AG08395 (cell line): Measurements from ENCODE around the gene GMDS.
"Not testable (repeated sequence)": the region's sequence is repeated elsewhere in the genome, so short reads cannot be mapped to it uniquely, and the experiment has no call there.

Experiments used
- DNase-seq: peaks from one replicate; pipeline ENCODE4 v3.0.0; 2012; ENCODE audit warnings: mixed read lengths, low spot score

The GMDS gene

DNA sequence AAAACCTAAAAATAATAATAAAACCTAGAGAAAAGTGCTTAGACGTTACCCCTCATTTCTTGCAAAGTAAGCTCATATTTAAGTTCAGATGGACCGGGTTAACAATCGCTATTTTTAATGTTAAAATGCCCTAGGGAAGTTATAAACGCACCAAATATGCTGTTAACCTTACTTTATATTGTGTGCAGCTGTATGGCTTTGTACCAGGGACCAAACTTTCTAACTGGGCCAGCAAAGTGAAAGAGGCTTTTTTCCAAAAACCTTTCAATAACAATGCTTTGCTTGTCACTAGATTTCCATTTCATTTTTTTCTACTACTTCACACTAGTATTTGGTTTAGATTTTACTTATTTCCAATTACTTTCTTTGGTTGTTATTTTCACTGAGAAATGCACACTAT is 387.2 kb downstream of the GMDS start:
- DNase-seq, result no peak

DNA sequence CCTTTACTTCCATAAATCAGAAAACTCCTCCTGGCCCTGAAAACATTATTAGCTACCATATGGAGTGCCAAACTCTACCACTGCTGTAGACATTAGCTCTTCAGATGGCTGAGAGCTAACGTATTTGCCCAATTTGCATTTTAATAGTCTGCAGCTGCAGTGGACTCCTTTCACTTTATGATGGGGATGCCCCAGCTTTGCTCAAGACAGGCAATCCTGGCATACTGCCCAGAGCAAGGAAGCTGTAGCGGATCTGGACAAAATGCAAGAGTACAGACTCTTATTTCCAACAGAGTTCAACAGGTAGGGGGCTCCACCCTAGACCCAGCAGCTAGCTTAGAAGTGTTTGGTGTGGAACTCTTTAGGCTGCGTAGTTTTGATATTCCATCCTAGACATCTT is 389.0 kb downstream of the GMDS start:
- no peak for DNase-seq

- no peak for DNase-seq
These were observed 389.5 kb downstream of the GMDS start for GRCh38 chr6:1855890-1856289.

- no peak for DNase-seq
These were observed 391.1 kb downstream of the GMDS start for GRCh38 chr6:1854296-1854695.

DNA sequence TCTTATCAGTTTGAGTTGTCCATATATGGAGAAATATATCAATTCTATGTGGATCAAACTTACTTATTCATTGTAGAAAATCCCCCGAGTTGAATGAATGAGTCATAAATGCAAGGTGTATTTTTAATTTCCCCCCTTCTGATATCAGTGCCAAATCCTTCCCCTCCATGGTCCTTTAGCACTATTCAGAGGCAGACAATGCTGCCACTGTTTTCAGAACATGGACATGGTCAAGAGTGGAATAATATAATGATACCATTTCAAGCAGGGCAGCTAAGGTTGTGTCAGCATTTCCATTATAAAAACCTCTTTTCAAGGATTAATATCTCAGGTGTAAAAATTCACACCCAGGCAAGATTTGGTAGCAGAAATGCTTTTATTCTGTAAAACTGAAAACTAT is 391.6 kb downstream of the GMDS start:
- no peak for DNase-seq

DNA sequence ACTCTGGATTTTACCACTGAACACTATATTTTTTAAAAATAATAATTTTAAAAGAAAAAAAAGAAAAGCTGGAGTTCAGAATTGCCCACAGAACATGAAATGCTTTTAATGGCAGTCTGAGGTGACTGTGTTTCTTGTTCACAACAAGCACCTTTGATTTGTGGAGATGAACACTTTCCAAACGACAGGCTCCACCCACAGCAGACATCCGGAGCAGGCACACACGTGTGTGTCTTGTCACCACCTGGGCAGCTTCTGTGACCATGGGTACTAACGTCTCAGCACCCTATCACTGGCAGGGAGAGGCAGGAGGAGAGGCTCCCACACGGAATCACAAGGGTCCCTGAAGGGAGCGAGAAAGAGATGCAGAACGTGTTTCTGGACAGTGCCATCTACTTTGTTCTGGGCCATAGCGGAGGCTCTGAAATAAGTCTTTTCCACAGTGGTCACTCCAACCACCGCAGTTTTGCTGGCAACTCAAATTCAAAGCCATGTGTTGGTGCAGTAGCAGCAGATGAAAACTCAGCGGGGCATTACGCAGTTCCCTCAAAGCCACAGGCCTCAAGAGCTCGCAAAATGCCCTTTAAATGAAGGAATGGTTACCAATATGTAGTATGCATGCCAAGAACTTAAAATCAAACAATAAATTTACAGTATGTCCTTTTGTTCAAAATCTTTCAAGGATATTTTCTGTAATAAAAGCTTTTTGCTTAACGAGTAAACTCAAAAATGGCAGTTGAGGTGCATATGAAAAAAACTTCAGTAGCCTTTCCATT is 393.5 kb downstream of the GMDS start:
- DNase-seq, result no peak

DNA sequence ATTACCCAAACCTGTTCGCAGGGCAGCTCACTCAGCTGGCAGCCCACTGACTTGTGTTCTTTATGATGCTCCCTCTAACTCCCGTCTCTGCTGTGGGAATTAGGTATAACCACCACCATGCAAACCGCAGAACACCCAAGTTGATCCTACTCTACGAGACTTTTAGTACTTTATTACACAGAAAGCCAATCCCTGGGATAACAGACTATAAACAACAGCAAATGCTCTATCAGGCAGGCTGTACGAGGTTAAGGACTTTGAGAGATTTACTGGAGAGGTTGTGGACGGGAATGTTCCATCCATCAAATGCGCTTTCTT is 394.6 kb downstream of the GMDS start:
- DNase-seq, result no peak

DNA sequence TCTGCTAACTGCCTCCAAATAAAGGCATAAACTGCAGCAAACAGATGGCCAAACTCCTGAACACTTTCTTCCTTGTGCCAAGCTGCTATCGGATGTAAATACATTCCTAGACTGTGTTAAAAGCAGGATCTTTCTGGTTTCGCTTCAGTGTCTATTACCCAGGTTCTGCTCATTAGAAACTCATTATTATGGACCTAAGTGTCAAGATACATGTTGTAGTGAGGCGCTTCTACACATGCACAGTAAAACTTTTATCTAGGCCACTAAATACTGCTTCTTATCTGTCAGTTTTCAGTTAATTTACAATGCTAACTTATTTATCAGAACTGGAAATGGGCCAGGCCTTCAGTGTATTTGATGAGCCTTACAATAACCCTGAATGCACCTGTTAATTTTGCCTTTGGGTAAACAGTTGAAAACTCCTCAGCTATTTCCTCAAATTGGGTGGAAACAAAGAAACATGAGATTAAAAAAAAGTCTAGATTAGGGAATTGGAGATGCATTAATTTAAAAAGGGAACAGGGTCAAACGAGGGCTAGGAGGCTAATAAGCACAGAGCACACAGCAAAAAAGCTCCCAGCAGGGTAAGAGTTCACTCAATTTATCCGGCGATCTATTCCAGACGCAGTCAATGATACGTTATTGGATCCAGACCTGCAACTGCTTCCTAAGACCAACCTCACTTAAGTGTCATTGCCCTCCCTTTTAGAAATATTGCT is 395.1 kb downstream of the GMDS start:
- DNase-seq, result no peak

- no peak for DNase-seq
These were observed 395.7 kb downstream of the GMDS start for GRCh38 chr6:1849691-1850090.

GRCh38 chr6:1848752-1849151 is 396.7 kb downstream of the GMDS start:
- no peak for DNase-seq

DNA sequence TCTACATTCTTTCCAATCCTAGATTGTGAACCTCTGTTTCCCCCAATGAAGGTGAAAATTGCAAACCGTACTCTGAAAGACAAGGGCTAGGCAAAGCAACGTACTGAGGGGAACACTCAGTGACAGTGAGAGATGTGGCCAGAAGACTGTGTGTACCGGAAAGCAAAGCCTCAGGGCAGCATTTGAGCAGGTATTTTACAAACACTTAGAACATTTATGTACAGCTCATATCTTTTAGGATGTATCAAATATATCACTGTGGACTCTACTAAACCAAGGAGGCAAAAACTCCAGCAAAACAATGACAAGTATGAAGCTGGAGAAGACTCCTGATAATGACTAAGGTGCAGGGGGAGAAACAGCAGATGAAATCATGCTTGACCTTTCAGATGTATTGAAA is 398.8 kb downstream of the GMDS start:
- no peak for DNase-seq

- DNase-seq, result not testable (repeated sequence)
These were observed 399.9 kb downstream of the GMDS start for GRCh38 chr6:1845543-1845942.

DNA sequence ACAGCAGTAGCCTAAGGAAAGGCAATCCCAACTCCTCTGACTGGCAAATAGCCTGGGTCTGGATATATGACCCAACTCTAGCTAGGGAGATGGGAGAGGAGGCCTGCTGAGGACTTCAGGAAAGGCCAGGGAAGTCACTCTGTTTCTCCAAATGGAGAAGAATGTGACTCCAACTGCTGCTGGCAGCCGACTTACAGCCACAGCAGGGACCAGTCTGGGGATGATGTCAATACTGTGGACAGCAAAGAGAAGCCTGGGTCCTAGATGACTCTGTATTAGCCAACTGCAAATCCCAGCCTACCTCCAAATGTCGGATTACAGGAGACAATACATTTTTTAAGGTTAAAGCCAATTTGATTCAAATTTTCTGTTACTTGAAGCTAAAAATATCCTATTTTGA is 403.1 kb downstream of the GMDS start:
- DNase-seq, result no peak

- no peak for DNase-seq
These were observed 404.3 kb downstream of the GMDS start for GRCh38 chr6:1841136-1841535.

GRCh38 chr6:1840491-1841121 is 404.8 kb downstream of the GMDS start:
- DNase-seq, result no peak

- DNase-seq, result no peak
These were observed 406.0 kb downstream of the GMDS start for GRCh38 chr6:1839361-1839760.

GRCh38 chr6:1838604-1839213 is 406.7 kb downstream of the GMDS start:
- DNase-seq, result no peak

DNA sequence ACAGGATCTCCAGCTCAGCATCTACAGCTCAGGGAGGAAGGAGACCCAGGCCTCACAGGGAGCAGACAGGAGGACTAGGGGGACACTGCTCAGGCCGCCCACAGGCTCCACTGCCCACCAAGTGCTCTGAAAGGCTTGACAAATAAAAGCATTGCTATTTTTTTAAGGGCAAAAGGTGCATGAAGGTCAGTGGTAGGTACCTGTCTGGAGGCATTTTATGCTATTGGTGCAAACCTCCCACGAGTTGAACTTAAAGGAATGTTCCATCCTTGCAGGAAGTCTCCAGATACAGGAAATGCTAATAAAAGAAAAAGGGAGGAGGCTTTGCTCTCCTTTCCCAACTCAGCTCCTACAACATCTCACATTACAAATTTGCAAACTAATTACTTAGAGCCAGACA is 407.6 kb downstream of the GMDS start:
- no peak for DNase-seq

- DNase-seq, result no peak
These were observed 408.7 kb downstream of the GMDS start for GRCh38 chr6:1836690-1837089.

DNA sequence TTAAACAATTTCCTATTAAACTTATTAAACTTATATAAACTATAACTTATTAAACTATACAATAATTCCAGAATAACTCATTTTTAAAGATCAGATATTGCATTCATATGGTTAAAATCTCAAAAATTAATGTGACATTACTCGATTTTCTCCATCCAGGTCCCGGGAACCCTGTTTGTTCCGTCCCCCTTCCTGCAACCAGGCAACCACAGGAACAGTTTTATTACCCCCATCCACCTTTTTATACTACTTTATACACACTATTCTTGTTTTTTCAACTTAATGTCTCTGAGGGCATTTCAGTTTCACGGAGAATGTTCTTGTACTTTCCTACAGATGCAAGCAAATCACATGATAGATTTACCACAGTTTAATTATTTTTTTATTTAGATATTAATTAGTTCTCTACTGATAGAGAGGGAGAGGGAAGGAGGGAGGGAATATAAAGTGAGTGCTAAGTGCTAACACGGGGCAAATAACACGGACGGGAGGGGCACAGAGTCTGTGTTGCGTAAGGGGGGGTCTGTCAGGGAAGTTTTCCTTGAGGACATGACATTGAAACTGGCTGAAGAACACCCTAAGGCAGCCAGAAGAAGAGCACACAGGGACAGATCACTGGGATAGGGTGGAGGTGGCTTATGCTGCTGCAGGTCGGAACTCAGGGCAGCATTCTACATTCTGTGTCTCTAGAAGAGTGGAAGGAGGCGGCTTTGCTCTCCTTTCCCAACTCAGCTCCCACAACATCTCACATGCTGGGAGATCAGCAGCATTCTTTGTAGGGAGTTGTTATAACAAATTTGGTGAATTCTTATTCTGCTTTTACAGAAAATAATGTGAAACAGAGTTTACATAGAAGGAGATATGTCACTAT is 410.5 kb downstream of the GMDS start:
- DNase-seq, result no peak

DNA sequence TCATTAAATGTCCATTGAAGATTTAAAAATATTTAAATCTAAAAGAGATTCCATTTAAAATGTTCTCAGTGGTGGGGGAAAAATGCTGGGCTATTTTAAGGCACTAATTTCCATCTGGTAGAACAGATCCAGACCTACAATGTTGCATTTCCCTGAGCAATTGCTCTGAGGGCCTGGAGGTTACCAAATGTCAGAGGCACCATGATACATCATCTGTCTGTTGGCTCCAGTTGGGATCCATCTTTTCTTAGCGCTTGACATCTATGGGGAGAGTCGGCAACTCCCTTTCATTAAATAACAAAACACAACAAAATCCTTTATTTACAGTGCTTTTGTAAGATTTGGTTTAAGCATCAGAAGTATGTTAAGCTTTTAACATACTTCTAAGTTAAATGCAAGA is 411.2 kb downstream of the GMDS start:
- no peak for DNase-seq
